GM12874 (cell line): ENCODE measurements around the gene MYH10.

ENCODE experiments used
- TF ChIP-seq, protein P1 (sequence below): IDR thresholded peaks from 2 replicates; pipeline ENCODE4 v1.5.1; 2011; ENCODE audit warnings: low read depth, mild to moderate bottlenecking, control low read depth, low read length, moderate library complexity; ENCODE audit not compliant: insufficient read depth

Gene MYH10

DNA sequence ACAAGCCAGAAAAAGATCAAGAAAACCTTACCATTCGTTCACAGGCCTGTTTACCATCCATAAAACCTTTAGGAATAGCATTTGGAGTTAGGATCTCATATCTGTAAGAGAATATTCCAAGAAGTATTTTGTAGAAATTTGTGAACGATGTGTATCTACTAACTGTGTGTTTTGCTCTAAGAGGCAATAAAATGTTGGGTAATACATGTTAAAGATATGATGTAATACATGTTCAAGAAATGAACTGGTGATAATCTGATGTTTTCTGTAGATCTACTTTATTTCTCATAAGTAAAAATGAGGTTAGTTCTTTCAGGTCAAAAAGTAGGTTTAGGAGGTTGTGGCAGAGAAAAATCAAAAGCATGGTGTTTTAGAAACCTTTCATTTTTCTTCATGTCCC is 111.7 kb downstream of the MYH10 start:
- TF ChIP-seq, protein P1, sequence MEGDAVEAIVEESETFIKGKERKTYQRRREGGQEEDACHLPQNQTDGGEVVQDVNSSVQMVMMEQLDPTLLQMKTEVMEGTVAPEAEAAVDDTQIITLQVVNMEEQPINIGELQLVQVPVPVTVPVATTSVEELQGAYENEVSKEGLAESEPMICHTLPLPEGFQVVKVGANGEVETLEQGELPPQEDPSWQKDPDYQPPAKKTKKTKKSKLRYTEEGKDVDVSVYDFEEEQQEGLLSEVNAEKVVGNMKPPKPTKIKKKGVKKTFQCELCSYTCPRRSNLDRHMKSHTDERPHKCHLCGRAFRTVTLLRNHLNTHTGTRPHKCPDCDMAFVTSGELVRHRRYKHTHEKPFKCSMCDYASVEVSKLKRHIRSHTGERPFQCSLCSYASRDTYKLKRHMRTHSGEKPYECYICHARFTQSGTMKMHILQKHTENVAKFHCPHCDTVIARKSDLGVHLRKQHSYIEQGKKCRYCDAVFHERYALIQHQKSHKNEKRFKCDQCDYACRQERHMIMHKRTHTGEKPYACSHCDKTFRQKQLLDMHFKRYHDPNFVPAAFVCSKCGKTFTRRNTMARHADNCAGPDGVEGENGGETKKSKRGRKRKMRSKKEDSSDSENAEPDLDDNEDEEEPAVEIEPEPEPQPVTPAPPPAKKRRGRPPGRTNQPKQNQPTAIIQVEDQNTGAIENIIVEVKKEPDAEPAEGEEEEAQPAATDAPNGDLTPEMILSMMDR, result no peak

DNA sequence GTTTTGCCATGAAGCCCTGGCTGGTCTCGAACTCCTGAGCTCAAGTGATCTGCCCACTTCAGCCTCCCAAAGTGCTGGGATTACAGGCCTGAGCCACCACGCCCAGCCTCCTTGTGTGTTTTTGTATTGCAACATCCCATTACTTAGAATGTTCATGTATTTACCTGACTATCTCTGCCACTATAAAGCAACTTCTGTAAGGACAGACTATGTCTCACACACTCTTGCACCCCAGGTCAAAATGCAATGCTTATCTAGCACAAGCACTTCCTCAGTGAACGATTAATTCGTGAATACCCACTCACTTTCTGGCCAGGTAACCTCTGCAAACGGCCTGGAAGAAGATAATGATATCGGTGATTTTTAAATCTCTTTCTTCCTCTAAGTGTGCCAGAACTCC is 112.2 kb downstream of the MYH10 start:
- TF ChIP-seq, protein P1, result no peak

DNA sequence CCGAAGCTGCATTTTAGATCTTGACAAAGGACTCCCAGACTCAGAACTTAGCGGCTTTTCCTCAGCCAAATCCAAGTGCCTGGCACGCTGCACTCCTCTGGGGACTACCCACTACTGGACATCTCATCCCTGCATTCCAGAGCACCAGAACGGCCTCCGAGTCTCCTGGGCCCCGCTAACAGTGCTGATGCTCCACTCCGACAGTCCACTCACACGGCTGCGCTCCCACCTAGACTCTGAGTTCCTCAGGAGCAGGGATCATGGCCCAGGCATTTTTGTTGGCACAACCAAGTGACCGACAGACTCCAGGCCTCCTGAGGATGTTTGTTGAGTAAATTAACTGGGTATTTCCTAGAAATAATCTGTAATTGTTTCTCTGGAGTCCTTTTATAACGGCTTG is 115.7 kb downstream of the MYH10 start:
- TF ChIP-seq, protein P1, result no peak

DNA sequence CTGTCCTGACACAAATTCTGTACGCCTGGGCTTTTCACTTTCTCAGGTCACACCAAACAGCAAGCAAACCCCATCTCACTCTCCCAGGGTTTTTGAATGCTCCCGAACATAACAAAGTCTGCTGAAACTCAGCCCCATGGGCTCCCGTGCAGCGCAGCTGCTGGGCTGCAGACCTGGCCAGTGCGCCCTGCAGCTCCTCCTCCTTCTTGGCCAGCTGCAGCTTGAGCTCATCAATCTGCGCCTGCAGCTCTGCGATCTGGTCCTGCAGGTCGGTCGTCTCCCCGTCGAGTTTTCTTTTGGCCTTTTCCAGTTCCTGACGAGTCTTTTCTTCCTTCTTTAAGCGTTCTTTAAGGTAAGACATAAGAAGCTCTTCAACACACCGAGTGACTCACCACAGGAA is 124.4 kb downstream of the MYH10 start:
- TF ChIP-seq, protein P1, result no peak

DNA sequence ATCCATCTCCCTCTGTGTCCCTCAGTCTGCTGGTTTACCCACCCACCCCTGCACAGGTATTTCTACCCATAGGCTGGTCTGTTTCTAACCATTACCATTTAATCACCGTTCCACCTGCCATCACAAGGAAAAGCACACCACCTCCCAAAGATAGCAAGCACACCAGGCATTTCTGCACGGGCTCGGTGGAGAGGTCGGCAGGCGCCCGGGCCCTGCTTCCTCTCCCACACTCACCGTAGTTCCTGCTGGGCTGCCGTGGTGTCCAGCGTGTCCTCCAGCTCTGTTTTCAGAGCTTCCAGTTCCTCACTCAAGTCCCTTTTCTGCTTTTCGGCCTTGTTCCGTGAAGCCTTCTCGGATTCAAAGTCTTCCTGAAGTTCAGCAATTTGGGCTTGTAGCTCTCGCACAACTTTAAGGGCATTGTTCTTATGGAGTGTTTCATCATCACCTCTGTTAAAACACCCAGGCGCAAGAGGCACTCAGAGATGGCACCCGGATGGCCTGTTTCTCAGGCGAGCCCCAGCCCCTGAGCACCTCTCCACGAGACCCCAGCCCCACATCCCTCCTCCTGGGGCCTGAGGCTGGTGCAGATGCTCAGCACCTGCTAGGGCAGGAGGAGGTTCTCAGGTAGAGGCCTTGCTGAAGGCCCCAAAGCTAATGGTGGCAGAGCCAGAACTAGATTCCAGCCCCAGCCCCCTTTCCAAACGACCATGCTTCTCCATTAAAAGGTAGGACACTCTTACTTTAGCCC is 125.9 kb downstream of the MYH10 start:
- TF ChIP-seq, protein P1, result no peak

DNA sequence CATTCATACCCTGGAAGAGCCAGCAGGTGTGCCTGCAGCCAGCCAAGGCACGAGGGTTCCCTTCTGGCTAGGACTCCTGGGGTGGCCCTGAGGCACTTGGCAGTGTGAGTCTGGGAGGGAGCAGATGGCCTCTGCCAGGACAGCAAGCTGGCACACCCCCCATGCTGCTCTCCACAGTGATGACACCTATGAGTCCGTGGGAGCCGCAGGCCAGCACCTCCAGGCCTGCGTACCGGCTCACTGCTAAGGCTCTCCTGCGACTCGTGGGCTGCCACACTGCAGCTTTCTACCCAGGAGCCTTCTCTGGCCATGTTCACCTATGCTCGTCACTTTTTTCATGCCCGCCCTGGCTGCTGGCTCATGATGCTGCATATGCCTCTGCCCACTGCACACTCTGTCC is 126.7 kb downstream of the MYH10 start:
- TF ChIP-seq, protein P1, result no peak

DNA sequence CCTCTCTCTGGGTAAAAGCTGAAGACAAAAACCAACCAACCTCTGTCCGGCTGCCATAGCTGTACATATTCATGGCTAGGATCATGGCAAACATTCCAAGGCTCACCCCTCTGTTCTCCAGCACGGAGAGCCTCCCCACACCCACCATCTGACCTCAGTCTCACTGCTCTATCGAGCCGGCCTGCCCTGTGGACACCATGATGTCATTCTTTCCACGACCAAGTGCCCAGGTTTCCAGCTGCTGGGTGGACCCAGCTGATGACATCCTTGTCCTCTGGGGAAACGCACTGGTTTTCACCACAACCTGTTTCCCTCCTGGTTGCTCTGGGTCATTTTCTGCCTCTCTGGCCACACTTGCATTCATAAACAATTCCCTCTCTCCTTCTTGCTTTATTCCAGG is 127.2 kb downstream of the MYH10 start:
- TF ChIP-seq, protein P1, result no peak

DNA sequence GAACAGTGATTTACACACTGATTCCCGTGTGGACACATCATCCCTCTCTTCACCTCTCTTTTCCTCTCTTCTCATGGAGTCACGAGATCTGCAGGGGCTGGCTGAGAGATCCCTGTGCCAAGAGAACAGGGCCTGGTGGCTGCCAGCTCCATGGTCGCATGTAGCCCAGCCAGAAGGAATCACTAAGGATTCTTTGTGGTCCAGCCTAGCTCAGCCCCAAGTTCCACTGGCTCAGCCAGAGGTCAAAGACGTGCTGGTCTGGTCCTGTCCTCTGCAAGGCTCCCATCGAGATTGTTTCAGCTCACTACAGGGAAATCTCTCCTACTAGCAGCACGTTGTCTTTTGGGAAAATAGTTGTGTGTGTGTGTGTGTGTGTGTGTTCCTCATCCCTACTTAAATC is 128.4 kb downstream of the MYH10 start:
- TF ChIP-seq, protein P1, result no peak
